ENCODE measurements around the gene SLC35G2.

SLC35G2 gene

DNA sequence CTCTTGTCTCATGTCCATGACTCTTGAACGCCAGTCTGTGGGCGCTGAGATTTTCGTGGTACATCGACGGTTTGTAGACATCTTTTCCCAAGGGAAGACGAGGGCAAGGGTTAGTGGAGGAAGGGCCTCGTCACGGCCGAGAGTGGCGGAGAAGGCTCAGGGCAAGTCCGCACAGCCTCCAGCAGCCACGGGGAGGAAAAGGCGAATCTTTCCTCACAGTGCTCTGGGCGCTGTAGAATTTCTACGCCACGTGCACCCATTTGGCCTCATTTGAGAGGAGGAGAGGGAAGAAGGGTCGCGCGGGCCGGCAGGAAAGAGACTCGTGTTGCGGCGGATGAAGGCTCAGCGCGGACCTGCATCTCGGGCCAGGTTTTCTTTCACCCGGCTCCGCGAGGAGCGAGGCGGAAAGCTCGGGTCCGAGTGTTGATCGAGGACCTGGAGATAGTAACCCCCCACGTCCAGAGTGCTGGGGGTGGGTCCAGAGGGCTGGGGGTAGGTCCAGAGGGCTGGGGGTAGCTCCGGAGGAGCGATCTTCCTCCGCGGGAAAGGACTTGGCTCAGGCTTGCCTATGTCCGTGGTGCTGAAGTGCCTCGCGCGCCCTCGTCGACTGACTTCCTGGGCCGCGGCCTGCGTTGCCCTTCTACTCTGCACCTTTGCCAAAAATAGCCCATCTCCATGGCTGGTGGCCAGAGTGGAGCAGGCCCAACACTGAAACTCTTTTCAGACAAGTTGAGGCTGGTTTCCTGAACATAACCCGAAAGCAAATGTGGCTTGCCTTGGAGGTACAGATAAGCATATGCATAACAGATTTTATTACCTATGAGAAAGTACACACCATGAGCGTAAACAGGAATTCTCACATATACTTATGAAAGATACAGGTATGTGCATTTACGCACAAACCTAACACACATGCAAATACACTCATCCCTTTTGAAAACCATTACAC is 1.1 kb downstream of the SLC35G2 start:
- Histone ChIP-seq H3K79me2 (ENCODE audit: insufficient read depth, low read length) (peaks cover 66% of the 10 kb centered on the region), H3K4me2 (ENCODE audit: insufficient read depth, low read length) (peak overlapping the region; percentile 100), H3K36me3 (ENCODE audit: insufficient read depth, low read length) (no peaks in the 10 kb centered on the region; the same call in none of the 2 replicates), H3K4me1 (ENCODE audit: insufficient read depth, low read length) (peaks cover 38% of the 10 kb centered on the region), H3K9me3 (ENCODE audit: insufficient read depth, low read length, severe bottlenecking) (no peaks in the 10 kb centered on the region), H4K20me1 (ENCODE audit: insufficient read depth, low read length) (peaks cover 9% of the 10 kb centered on the region; the same call in 1 of the 2 replicates), H3K4me3 (ENCODE audit: low read depth in 1 of 2, low read length in 2 of 2) (peak overlapping the region; percentile 80 to 97), H3K9ac (ENCODE audit: low read depth, low read length) (peak overlapping the region; percentile 84), H3K27me3 (ENCODE audit: insufficient read depth, low read length, poor library complexity) (no peaks in the 10 kb centered on the region), H2AFZ (ENCODE audit: low read depth, low read length) (peak overlapping the region; percentile 86), H3K27ac (ENCODE audit: low read length) (peak overlapping the region; percentile 74)
- no peak for TF ChIP-seq EZH2 (IDR thresholded peaks at IDR 0.05; ENCODE audit: borderline replicate concordance, low read depth, low read length, severe bottlenecking)
- TF ChIP-seq, protein P1, sequence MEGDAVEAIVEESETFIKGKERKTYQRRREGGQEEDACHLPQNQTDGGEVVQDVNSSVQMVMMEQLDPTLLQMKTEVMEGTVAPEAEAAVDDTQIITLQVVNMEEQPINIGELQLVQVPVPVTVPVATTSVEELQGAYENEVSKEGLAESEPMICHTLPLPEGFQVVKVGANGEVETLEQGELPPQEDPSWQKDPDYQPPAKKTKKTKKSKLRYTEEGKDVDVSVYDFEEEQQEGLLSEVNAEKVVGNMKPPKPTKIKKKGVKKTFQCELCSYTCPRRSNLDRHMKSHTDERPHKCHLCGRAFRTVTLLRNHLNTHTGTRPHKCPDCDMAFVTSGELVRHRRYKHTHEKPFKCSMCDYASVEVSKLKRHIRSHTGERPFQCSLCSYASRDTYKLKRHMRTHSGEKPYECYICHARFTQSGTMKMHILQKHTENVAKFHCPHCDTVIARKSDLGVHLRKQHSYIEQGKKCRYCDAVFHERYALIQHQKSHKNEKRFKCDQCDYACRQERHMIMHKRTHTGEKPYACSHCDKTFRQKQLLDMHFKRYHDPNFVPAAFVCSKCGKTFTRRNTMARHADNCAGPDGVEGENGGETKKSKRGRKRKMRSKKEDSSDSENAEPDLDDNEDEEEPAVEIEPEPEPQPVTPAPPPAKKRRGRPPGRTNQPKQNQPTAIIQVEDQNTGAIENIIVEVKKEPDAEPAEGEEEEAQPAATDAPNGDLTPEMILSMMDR (IDR thresholded peaks at IDR 0.05; ENCODE audit: borderline replicate concordance, extremely low read depth, low read length, poor library complexity, severe bottlenecking) = no peak
- peak; percentile 70 for DNase-seq
- ATAC-seq (ENCODE audit: insufficient read depth, low read depth) = peak; percentile 59

DNA sequence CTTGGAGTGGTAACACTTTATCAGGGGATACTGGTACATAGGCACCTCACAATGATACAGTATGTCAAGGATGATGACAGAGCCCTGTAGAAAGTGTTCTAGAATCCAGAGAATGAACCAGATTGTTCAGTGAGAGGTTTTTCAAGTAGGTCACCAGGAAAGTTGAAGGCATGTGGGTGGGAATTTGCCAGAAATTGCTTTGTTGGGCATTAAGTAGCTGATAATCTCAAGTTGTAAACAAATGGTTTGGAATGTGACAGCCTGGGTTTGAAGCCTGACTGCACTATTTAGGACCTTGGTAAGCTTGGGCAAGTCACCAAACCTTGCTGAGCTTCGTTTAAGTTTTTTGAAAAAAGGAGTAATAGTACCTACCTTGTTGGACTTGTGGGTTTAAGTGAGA is 12.5 kb downstream of the SLC35G2 start:
- no peak overlapping the region for H3K4me3 ChIP-seq (ENCODE audit: low read depth in 1 of 2, low read length in 2 of 2)
- H2AFZ ChIP-seq (ENCODE audit: low read depth, low read length) = no peak overlapping the region
- no peak overlapping the region for H3K4me2 ChIP-seq (ENCODE audit: insufficient read depth, low read length)
- H3K27me3 ChIP-seq (ENCODE audit: insufficient read depth, low read length, poor library complexity) = no peaks in the 10 kb centered on the region
- H3K9ac ChIP-seq (ENCODE audit: low read depth, low read length) = no peak overlapping the region
- H3K79me2 ChIP-seq (ENCODE audit: insufficient read depth, low read length) = peaks cover 92% of the 10 kb centered on the region
- no peak overlapping the region for H3K27ac ChIP-seq (ENCODE audit: low read length)
- TF ChIP-seq, protein P1 (IDR thresholded peaks at IDR 0.05; ENCODE audit: borderline replicate concordance, extremely low read depth, low read length, poor library complexity, severe bottlenecking) = no peak
- no peak for TF ChIP-seq EZH2 (IDR thresholded peaks at IDR 0.05; ENCODE audit: borderline replicate concordance, low read depth, low read length, severe bottlenecking)
- H3K9me3 ChIP-seq (ENCODE audit: insufficient read depth, low read length, severe bottlenecking) = no peaks in the 10 kb centered on the region
- peaks cover 4% of the 10 kb centered on the region; the same call in 1 of the 2 replicates for H4K20me1 ChIP-seq (ENCODE audit: insufficient read depth, low read length)
- H3K4me1 ChIP-seq (ENCODE audit: insufficient read depth, low read length) = peaks cover 4% of the 10 kb centered on the region; the same call in 1 of the 2 replicates
- no peak for DNase-seq
- H3K36me3 ChIP-seq (ENCODE audit: insufficient read depth, low read length) = peaks cover 7% of the 10 kb centered on the region
- ATAC-seq (ENCODE audit: insufficient read depth, low read depth) = no peak

DNA sequence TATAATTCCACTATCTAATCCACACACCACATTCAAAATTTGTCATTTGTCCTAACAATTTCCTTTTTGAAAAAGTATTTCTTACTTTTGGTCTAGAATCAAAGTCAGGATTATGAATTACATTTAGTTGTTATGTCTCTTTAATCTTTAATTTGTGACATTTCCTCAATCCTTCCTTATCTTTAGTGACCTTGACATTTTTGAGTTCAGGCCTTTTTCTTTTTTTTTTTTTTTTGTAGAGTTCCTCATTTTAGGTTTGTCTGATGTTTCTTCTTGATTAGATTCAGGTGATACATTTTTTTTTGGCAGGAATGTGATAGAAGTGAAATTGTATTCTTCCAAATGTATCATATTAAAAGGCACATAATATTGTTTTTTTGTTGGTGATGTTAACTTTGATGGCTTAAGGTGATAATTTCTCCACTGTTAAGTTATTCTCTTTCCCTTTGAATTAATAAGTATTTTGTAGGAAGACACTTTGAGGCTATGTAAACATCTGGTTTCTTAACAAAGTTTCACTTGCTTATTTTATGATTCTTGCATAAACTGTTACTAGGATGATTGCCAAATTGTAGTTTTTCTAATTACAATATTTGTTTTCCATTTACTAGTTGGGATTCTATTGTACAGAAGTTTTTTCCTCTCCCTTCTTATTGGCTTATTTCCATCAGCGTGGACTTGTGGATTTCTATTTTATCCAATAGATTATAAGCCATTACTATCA is 16.3 kb downstream of the SLC35G2 start:
- DNase-seq = no peak
- peaks cover 19% of the 10 kb centered on the region for H3K36me3 ChIP-seq (ENCODE audit: insufficient read depth, low read length)
- H3K9ac ChIP-seq (ENCODE audit: low read depth, low read length) = no peak overlapping the region
- H4K20me1 ChIP-seq (ENCODE audit: insufficient read depth, low read length) = peaks cover 4% of the 10 kb centered on the region; the same call in 1 of the 2 replicates
- H3K9me3 ChIP-seq (ENCODE audit: insufficient read depth, low read length, severe bottlenecking) = no peaks in the 10 kb centered on the region
- no peak overlapping the region for H3K4me3 ChIP-seq (ENCODE audit: low read depth in 1 of 2, low read length in 2 of 2)
- TF ChIP-seq EZH2 (IDR thresholded peaks at IDR 0.05; ENCODE audit: borderline replicate concordance, low read depth, low read length, severe bottlenecking) = no peak
- TF ChIP-seq, protein P1 (IDR thresholded peaks at IDR 0.05; ENCODE audit: borderline replicate concordance, extremely low read depth, low read length, poor library complexity, severe bottlenecking) = no peak
- peaks cover 81% of the 10 kb centered on the region for H3K79me2 ChIP-seq (ENCODE audit: insufficient read depth, low read length)
- peaks cover 34% of the 10 kb centered on the region for H3K4me1 ChIP-seq (ENCODE audit: insufficient read depth, low read length)
- H3K4me2 ChIP-seq (ENCODE audit: insufficient read depth, low read length) = no peak overlapping the region
- H2AFZ ChIP-seq (ENCODE audit: low read depth, low read length) = no peak overlapping the region
- H3K27ac ChIP-seq (ENCODE audit: low read length) = no peak overlapping the region
- H3K27me3 ChIP-seq (ENCODE audit: insufficient read depth, low read length, poor library complexity) = no peaks in the 10 kb centered on the region
- no peak for ATAC-seq (ENCODE audit: insufficient read depth, low read depth)

All from DND-41 (cell line).